DND-41 (cell line): ENCODE data around the gene PHF14.

Experiments used
- ATAC-seq: fragments of 200-7000 bp; cut with Tn5 transposase; 3 replicates; pipeline ENCODE4 v1.9.1; 2021; ENCODE audit warnings: low read depth; ENCODE audit not compliant: insufficient read depth
- DNase-seq: peaks from one replicate; pipeline ENCODE4 v3.0.0-alpha.2; 2020
- H2AFZ ChIP-seq: 2 replicates; pipeline ENCODE4 v1.6.0; 2012; ENCODE audit warnings: low read depth, low read length
- H3K27ac ChIP-seq: 2 replicates; pipeline ENCODE4 v1.5.1; 2012; ENCODE audit warnings: low read length, inconsistent platforms
- H3K27me3 ChIP-seq: fragments of 200-600 bp; sonication (generic); 2 replicates; pipeline ENCODE4 v1.6.0; 2012; ENCODE audit warnings: low read length, mild to moderate bottlenecking, inconsistent platforms; ENCODE audit not compliant: insufficient read depth, poor library complexity
- H3K36me3 ChIP-seq: 2 replicates; pipeline ENCODE4 v1.5.1; 2012; ENCODE audit warnings: low read length, inconsistent platforms; ENCODE audit not compliant: insufficient read depth
- H3K4me1 ChIP-seq: 2 replicates; pipeline ENCODE4 v1.5.1; 2012; ENCODE audit warnings: mild to moderate bottlenecking, low read length; ENCODE audit not compliant: insufficient read depth
- H3K4me2 ChIP-seq: 2 replicates; pipeline ENCODE4 v1.6.0; 2012; ENCODE audit warnings: mild to moderate bottlenecking, moderate library complexity, low read length, inconsistent platforms; ENCODE audit not compliant: insufficient read depth
- H3K4me3 ChIP-seq, 2 experiments: fragments of 200-600 bp in 1 of 2; shearing (Covaris generic) in 1 of 2; 2 replicates each; pipeline ENCODE4 v1.5.1; 2012 to 2016; ENCODE audit warnings: inconsistent platforms in 2 of 2, low read length in 2 of 2, mild to moderate bottlenecking in 2 of 2, low read depth in 1 of 2, moderate library complexity in 1 of 2
- H3K79me2 ChIP-seq: 2 replicates; pipeline ENCODE4 v1.6.0; 2012; ENCODE audit warnings: low read length, inconsistent platforms; ENCODE audit not compliant: insufficient read depth
- H3K9ac ChIP-seq: 2 replicates; pipeline ENCODE4 v1.6.0; 2012; ENCODE audit warnings: low read depth, mild to moderate bottlenecking, inconsistent platforms, low read length, moderate library complexity
- H3K9me3 ChIP-seq: 2 replicates; pipeline ENCODE4 v1.5.1; 2012; ENCODE audit warnings: low read length, moderate library complexity, mild to moderate bottlenecking, inconsistent platforms; ENCODE audit not compliant: insufficient read depth, severe bottlenecking
- H4K20me1 ChIP-seq: 2 replicates; pipeline ENCODE4 v1.6.0; 2012; ENCODE audit warnings: low read length; ENCODE audit not compliant: insufficient read depth
- CTCF ChIP-seq: IDR thresholded peaks from 2 replicates; pipeline ENCODE4 v1.5.1; 2012; ENCODE audit warnings: borderline replicate concordance, low read length, moderate library complexity, mild to moderate bottlenecking; ENCODE audit not compliant: poor library complexity, severe bottlenecking; ENCODE audit errors: extremely low read depth
- EZH2 ChIP-seq: IDR thresholded peaks from 3 replicates; pipeline ENCODE4 v1.6.1; 2012; ENCODE audit warnings: borderline replicate concordance, low read depth, mild to moderate bottlenecking, moderate library complexity, low read length, inconsistent platforms; ENCODE audit not compliant: severe bottlenecking

PHF14 gene

GRCh38 chr7:11192506-11192905 is 218.8 kb downstream of the PHF14 start:
- TF ChIP-seq CTCF (no peak), EZH2 (no peak)
- ATAC-seq (no peak), DNase-seq (no peak)
- H3K4me1 ChIP-seq: no peaks in the 10 kb centered on the region
- H4K20me1 ChIP-seq: no peaks in the 10 kb centered on the region
- no peak overlapping the region for H3K9ac ChIP-seq
- H3K36me3 ChIP-seq: no peaks in the 10 kb centered on the region
- no peaks in the 10 kb centered on the region for H3K79me2 ChIP-seq
- no peaks in the 10 kb centered on the region for H3K27me3 ChIP-seq
- H3K4me3 ChIP-seq: no peak overlapping the region
- no peaks in the 10 kb centered on the region for H3K9me3 ChIP-seq
- no peak overlapping the region for H3K27ac ChIP-seq
- H3K4me2 ChIP-seq: no peak overlapping the region
- no peak overlapping the region for H2AFZ ChIP-seq

GRCh38 chr7:11193131-11193867 is 219.6 kb downstream of the PHF14 start:
- Histone ChIP-seq H4K20me1 (no peaks in the 10 kb centered on the region), H3K9me3 (no peaks in the 10 kb centered on the region), H3K4me1 (no peaks in the 10 kb centered on the region), H3K4me3 (no peak overlapping the region), H3K9ac (no peak overlapping the region), H2AFZ (no peak overlapping the region), H3K27ac (no peak overlapping the region), H3K79me2 (no peaks in the 10 kb centered on the region), H3K27me3 (no peaks in the 10 kb centered on the region), H3K4me2 (no peak overlapping the region), H3K36me3 (no peaks in the 10 kb centered on the region)
- ATAC-seq (no peak), DNase-seq (no peak)
- TF ChIP-seq EZH2 (no peak), CTCF (no peak)

- Histone ChIP-seq H3K4me2 (no peak overlapping the region), H4K20me1 (no peaks in the 10 kb centered on the region), H3K4me3 (no peak overlapping the region), H3K9me3 (no peaks in the 10 kb centered on the region), H3K36me3 (no peaks in the 10 kb centered on the region), H3K9ac (no peak overlapping the region), H3K79me2 (no peaks in the 10 kb centered on the region), H3K27ac (no peak overlapping the region), H2AFZ (no peak overlapping the region), H3K27me3 (no peaks in the 10 kb centered on the region), H3K4me1 (no peaks in the 10 kb centered on the region)
- no peak for ATAC-seq
- DNase-seq: no peak
- TF ChIP-seq CTCF: no peak
- no peak for TF ChIP-seq EZH2
These were observed 220.2 kb downstream of the PHF14 start for GRCh38 chr7:11193888-11194287.

GRCh38 chr7:11194492-11194891 is 220.8 kb downstream of the PHF14 start:
- Histone ChIP-seq H3K27ac (no peak overlapping the region), H4K20me1 (no peaks in the 10 kb centered on the region), H2AFZ (no peak overlapping the region), H3K9me3 (no peaks in the 10 kb centered on the region), H3K4me1 (no peaks in the 10 kb centered on the region), H3K36me3 (no peaks in the 10 kb centered on the region), H3K4me2 (no peak overlapping the region), H3K4me3 (no peak overlapping the region), H3K9ac (no peak overlapping the region), H3K27me3 (no peaks in the 10 kb centered on the region), H3K79me2 (no peaks in the 10 kb centered on the region)
- ATAC-seq (no peak), DNase-seq (no peak)
- TF ChIP-seq EZH2: no peak
- TF ChIP-seq CTCF: no peak
